K562 (cell line): ENCODE data around the gene PAH. TPM values are rescaled to one million over a fixed set of nuclear protein-coding genes. Genes with fewer than 3 reads are reported as not detected.

ENCODE experiments used
- ATAC-seq: fragments of 200-7000 bp; cut with Tn5 transposase; 3 replicates; pipeline ENCODE4 v1.9.1; 2020; ENCODE audit warnings: moderate library complexity
- BruUV-seq: library from RNA; stranded (reverse); fragments of 400-500 nt; replicated peaks from 2 replicates; lab custom pipeline; 2021; lab: Mats Ljungman, UMichigan
- CTCF ChIA-PET: fragments of 300-600 bp; formaldehyde crosslinking; extraction: SDS; loops from one replicate; lab custom pipeline; 2021; ENCODE audit warnings: low intra/inter-chr PET ratio; lab: Yijun Ruan, JAX
- POLR2A ChIA-PET: fragments of 300-600, 350-650 bp; sonication (Branson Sonifier 250); formaldehyde crosslinking; extraction: SDS; loops from one replicate; lab custom pipeline; 2021; ENCODE audit warnings: antibody characterized with exemption, inconsistent platforms; lab: Yijun Ruan, JAX
- DNase-seq, 4 experiments: peaks; one replicate each; pipeline versions ENCODE4 v3.0.0 to v3.0.0-alpha.2; 2011 to 2018; ENCODE audit warnings: low spot score in 3 of 4, mixed read lengths in 3 of 4; ENCODE audit errors: extremely low read depth in 1 of 4
- FAIRE-seq: peaks from 2 replicates; lab custom pipeline; 2011; peaks lifted over from hg19 to GRCh38; lab: Jason Lieb, UNC
- H2AFZ ChIP-seq: 2 replicates; pipeline ENCODE4 v1.6.0; 2011; ENCODE audit warnings: low read depth, low read length, control low read depth, inconsistent platforms
- H3K27ac ChIP-seq: fragments of 200-600 bp; 3 replicates; pipeline ENCODE4 v1.8.0; 2011; ENCODE audit warnings: low read depth, mild to moderate bottlenecking, control low read depth, inconsistent platforms, low read length, moderate library complexity, mixed read lengths; ENCODE audit errors: extremely low read depth
- H3K27me3 ChIP-seq, 2 experiments: fragments of 300-600 bp in 1 of 2; 2 replicates in 1 of 2; 3 replicates in 1 of 2; pipeline versions ENCODE4 v1.6.0 to v1.8.0; 2011; ENCODE audit warnings: inconsistent platforms in 2 of 2, low read length in 2 of 2, mild to moderate bottlenecking in 1 of 2, mixed read lengths in 1 of 2, moderate library complexity in 1 of 2; ENCODE audit not compliant: control insufficient read depth in 2 of 2, insufficient read depth in 2 of 2
- H3K36me3 ChIP-seq: fragments of 300-600 bp; 3 replicates; pipeline ENCODE4 v1.8.0; 2011; ENCODE audit warnings: mild to moderate bottlenecking, low read length, inconsistent platforms; ENCODE audit not compliant: control insufficient read depth, insufficient read depth
- H3K4me1 ChIP-seq, 2 experiments: fragments of 200-600 bp in 1 of 2; replicated peaks in 1 of 2; 2 replicates in 1 of 2; 3 replicates in 1 of 2; pipeline versions ENCODE4 v1.5.1 to v1.8.0; 2011; ENCODE audit warnings: inconsistent platforms in 2 of 2, low read length in 2 of 2, mild to moderate bottlenecking in 1 of 2, mixed read lengths in 1 of 2, moderate library complexity in 1 of 2; ENCODE audit not compliant: control insufficient read depth in 2 of 2, insufficient read depth in 2 of 2
- H3K4me2 ChIP-seq: 2 replicates; pipeline ENCODE4 v1.6.1; 2011; ENCODE audit warnings: low read length, control low read depth, inconsistent platforms, mixed read lengths; ENCODE audit not compliant: insufficient read depth
- H3K4me3 ChIP-seq: fragments of 200-600 bp; sonication (generic), shearing (Covaris generic); 2 replicates; pipeline ENCODE4 v1.5.1; 2016; ENCODE audit warnings: control low read depth, inconsistent platforms
- H3K79me2 ChIP-seq: fragments of 200-600 bp; 3 replicates; pipeline ENCODE4 v1.8.0; 2011; ENCODE audit warnings: low read length, inconsistent platforms; ENCODE audit not compliant: control insufficient read depth, insufficient read depth
- H3K9ac ChIP-seq, 2 experiments: 2 replicates each; pipeline versions ENCODE4 v1.6.0 to v1.6.1; 2011; ENCODE audit warnings: low read depth in 2 of 2, low read length in 2 of 2, control low read depth in 1 of 2, inconsistent platforms in 1 of 2, mild to moderate bottlenecking in 1 of 2, mixed read lengths in 1 of 2; ENCODE audit not compliant: insufficient read depth in 1 of 2
- H3K9me1 ChIP-seq: one replicate; pipeline ENCODE4 v1.6.0; 2011; ENCODE audit warnings: inconsistent platforms, mild to moderate bottlenecking, low read length, moderate library complexity; ENCODE audit not compliant: control insufficient read depth, insufficient read depth
- H3K9me3 ChIP-seq: replicated peaks from 2 replicates; pipeline ENCODE4 v1.5.1; 2011; ENCODE audit warnings: low read depth, low read length, inconsistent platforms; ENCODE audit not compliant: control insufficient read depth, insufficient read depth
- H4K20me1 ChIP-seq: replicated peaks from 2 replicates; pipeline ENCODE4 v1.6.1; 2011; ENCODE audit warnings: low read length, inconsistent platforms, mixed read lengths; ENCODE audit not compliant: control insufficient read depth, insufficient read depth
- EHMT2 ChIP-seq: fragments of 450-650 bp; IDR thresholded peaks from 2 replicates; pipeline ENCODE4 v1.6.1; 2018; ENCODE audit warnings: antibody characterized with exemption
- FOXJ2 ChIP-seq: fragments of 200-800 bp; sonication (Bioruptor generic); IDR thresholded peaks from 2 replicates; pipeline ENCODE4 v1.6.1; 2016; ENCODE audit warnings: missing genetic modification characterization, missing compliant biosample characterization
- MIER1 ChIP-seq: fragments of 450-650 bp; IDR thresholded peaks from 2 replicates; pipeline ENCODE4 v1.6.1; 2016; ENCODE audit warnings: antibody characterized with exemption, mild to moderate bottlenecking, low read depth
- POLR2G ChIP-seq: fragments of 200-400 bp; formaldehyde crosslinking; IDR thresholded peaks from 2 replicates; pipeline ENCODE4 v1.6.1; 2017; ENCODE audit warnings: low read depth, mild to moderate bottlenecking, antibody characterized with exemption, low read length, moderate library complexity
- ZFP1 ChIP-seq: fragments of 450-650 bp; formaldehyde crosslinking; IDR thresholded peaks from 2 replicates; pipeline ENCODE4 v1.4.0; 2020; ENCODE audit warnings: mild to moderate bottlenecking, mixed read lengths
- ZNF224 ChIP-seq: sonication (generic); formaldehyde crosslinking; IDR thresholded peaks from 2 replicates; pipeline ENCODE4 v1.8.0; 2022; ENCODE audit warnings: mild to moderate bottlenecking, missing genetic modification reagents
- ZNF277 ChIP-seq: fragments of 250-450 bp; sonication (Bioruptor Pico); IDR thresholded peaks from 2 replicates; pipeline ENCODE4 v1.8.0; 2022; ENCODE audit warnings: inconsistent platforms, mild to moderate bottlenecking, moderate library complexity, borderline replicate concordance
- WGBS: fragments of 100-300 bp; shearing (Covaris generic); methylation state at CpG from one replicate; pipeline ENCODE4 v1.1.6; 2016; ENCODE audit warnings: low coverage, mixed read lengths; ENCODE audit not compliant: insufficient coverage; ENCODE audit errors: missing lambda C conversion rate; 5-methylcytosine and 5-hydroxymethylcytosine counted together
- in situ Hi-C: fragments of 300-500 bp; cut with MboI; formaldehyde crosslinking; loops from 4 replicates; pipeline ENCODE4 v1.15.0; 2018; ENCODE audit warnings: inconsistent platforms, mixed read lengths
- intact Hi-C: fragments of 100-400 bp; cut with micrococcal nuclease; formaldehyde crosslinking; loops from 2 replicates; pipeline ENCODE4 v1.14.2; 2022
- polyA plus RNA-seq, 8 experiments: library from polyadenylated mRNA; depleted of rRNA in 4 of 8; stranded (reverse) in 5 of 8; unstranded in 3 of 8; fragments of >200 nt; fragmentation: Nextera tagmentation in 2 of 8; fragmentation: Illumina TruSeq in 1 of 8; extraction: Ambion mirVana in 2 of 8; extraction: Trizol in 1 of 8; gene quantifications; 2 replicates each; pipeline versions ENCODE4 v1.2.1 to v1.2.3, GENCODE V29; 2011 to 2014; ENCODE audit warnings: inconsistent platforms in 1 of 8, missing spikeins in 1 of 8
- total RNA-seq, 7 experiments: library from RNA; depleted of rRNA in 6 of 7; stranded (reverse); fragments of >200 nt in 6 of 7; fragmentation: Illumina TruSeq in 2 of 7; extraction: Trizol in 2 of 7; gene quantifications; 2 replicates each; pipeline versions ENCODE4 v1.2.1 to v1.2.3, GENCODE V29; 2011 to 2021; ENCODE audit warnings: low replicate concordance in 1 of 7
- TF ChIP-seq, protein P1 (sequence below): sonication (generic); formaldehyde crosslinking; IDR thresholded peaks from 2 replicates; pipeline ENCODE4 v1.8.1; 2023; ENCODE audit warnings: mild to moderate bottlenecking, missing genetic modification reagents, moderate library complexity
- TF ChIP-seq, protein P2 (sequence below): sonication (generic); formaldehyde crosslinking; IDR thresholded peaks from 2 replicates; pipeline ENCODE4 v1.8.1; 2023; ENCODE audit warnings: missing genetic modification reagents, mild to moderate bottlenecking, borderline replicate concordance
- TF ChIP-seq, protein P3 (sequence below), 2 experiments: IDR thresholded peaks in 1 of 2; conservative IDR thresholded peaks in 1 of 2; 2 replicates each; pipeline ENCODE4 v1.6.1; 2016; ENCODE audit warnings: low read depth in 2 of 2, mild to moderate bottlenecking in 1 of 2, missing compliant biosample characterization in 1 of 2, missing genetic modification characterization in 1 of 2, moderate library complexity in 1 of 2

Gene PAH
- total and polyA plus RNA-seq, 9 of the 15 experiments (the other 6 are each of a cell fraction or from before 2014, with no cell fraction given) = 0.13 to 0.75 (median 0.69) TPM; not detected in 6

- TF ChIP-seq ZNF224 (CRISPR knock-in tag) (no peak), FOXJ2 (no peak)
- TF ChIP-seq, protein P1, sequence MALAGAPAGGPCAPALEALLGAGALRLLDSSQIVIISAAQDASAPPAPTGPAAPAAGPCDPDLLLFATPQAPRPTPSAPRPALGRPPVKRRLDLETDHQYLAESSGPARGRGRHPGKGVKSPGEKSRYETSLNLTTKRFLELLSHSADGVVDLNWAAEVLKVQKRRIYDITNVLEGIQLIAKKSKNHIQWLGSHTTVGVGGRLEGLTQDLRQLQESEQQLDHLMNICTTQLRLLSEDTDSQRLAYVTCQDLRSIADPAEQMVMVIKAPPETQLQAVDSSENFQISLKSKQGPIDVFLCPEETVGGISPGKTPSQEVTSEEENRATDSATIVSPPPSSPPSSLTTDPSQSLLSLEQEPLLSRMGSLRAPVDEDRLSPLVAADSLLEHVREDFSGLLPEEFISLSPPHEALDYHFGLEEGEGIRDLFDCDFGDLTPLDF (CRISPR knock-in tag) = no peak
- TF ChIP-seq, protein P2, sequence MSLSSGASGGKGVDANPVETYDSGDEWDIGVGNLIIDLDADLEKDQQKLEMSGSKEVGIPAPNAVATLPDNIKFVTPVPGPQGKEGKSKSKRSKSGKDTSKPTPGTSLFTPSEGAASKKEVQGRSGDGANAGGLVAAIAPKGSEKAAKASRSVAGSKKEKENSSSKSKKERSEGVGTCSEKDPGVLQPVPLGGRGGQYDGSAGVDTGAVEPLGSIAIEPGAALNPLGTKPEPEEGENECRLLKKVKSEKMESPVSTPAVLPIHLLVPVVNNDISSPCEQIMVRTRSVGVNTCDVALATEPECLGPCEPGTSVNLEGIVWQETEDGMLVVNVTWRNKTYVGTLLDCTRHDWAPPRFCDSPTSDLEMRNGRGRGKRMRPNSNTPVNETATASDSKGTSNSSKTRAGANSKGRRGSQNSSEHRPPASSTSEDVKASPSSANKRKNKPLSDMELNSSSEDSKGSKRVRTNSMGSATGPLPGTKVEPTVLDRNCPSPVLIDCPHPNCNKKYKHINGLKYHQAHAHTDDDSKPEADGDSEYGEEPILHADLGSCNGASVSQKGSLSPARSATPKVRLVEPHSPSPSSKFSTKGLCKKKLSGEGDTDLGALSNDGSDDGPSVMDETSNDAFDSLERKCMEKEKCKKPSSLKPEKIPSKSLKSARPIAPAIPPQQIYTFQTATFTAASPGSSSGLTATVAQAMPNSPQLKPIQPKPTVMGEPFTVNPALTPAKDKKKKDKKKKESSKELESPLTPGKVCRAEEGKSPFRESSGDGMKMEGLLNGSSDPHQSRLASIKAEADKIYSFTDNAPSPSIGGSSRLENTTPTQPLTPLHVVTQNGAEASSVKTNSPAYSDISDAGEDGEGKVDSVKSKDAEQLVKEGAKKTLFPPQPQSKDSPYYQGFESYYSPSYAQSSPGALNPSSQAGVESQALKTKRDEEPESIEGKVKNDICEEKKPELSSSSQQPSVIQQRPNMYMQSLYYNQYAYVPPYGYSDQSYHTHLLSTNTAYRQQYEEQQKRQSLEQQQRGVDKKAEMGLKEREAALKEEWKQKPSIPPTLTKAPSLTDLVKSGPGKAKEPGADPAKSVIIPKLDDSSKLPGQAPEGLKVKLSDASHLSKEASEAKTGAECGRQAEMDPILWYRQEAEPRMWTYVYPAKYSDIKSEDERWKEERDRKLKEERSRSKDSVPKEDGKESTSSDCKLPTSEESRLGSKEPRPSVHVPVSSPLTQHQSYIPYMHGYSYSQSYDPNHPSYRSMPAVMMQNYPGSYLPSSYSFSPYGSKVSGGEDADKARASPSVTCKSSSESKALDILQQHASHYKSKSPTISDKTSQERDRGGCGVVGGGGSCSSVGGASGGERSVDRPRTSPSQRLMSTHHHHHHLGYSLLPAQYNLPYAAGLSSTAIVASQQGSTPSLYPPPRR (CRISPR knock-in tag) = no peak
These were observed 119.5 kb downstream of the PAH start (continued) for GRCh38 chr12:102797528-102797927.

GRCh38 chr12:102793921-102794320 lies 123.1 kb downstream of the PAH start:
- CTCF ChIA-PET = no interaction called here
- no peak overlapping the region for H3K4me3 ChIP-seq
- H2AFZ ChIP-seq = no peak overlapping the region
- H3K27me3 ChIP-seq = peaks cover 0 to 3% of the 10 kb centered on the region in 2 experiments; a peak in 1 of 5 replicates
- H3K9me3 ChIP-seq = no peaks in the 10 kb centered on the region
- no peak overlapping the region for H3K4me2 ChIP-seq
- no peaks in the 10 kb centered on the region for H3K4me1 ChIP-seq
- intact Hi-C loops (no loop called here), in situ Hi-C loops (no loop called here)
- POLR2A ChIA-PET = interaction anchor here (0.5 kb wide), 1 partner anchor 945 kb away, joined by 3 read pairs; no protein-coding TSS in a partner anchor
- H3K27ac ChIP-seq = no peak overlapping the region
- ATAC-seq (no peak), DNase-seq (no peak), FAIRE-seq (no peak)
- no TSS peak for BruUV-seq
- H3K9me1 ChIP-seq = no peaks in the 10 kb centered on the region
- no peaks in the 10 kb centered on the region for H3K36me3 ChIP-seq
- 2% methylated on average over 7 of the region's 7 CpGs for WGBS
- H4K20me1 ChIP-seq = no peaks in the 10 kb centered on the region
- no peak overlapping the region for H3K9ac ChIP-seq
- H3K79me2 ChIP-seq = no peaks in the 10 kb centered on the region
- TF ChIP-seq EHMT2 = no peak
- no peak for TF ChIP-seq ZNF277 (CRISPR knock-in tag)
- TF ChIP-seq, protein P3, sequence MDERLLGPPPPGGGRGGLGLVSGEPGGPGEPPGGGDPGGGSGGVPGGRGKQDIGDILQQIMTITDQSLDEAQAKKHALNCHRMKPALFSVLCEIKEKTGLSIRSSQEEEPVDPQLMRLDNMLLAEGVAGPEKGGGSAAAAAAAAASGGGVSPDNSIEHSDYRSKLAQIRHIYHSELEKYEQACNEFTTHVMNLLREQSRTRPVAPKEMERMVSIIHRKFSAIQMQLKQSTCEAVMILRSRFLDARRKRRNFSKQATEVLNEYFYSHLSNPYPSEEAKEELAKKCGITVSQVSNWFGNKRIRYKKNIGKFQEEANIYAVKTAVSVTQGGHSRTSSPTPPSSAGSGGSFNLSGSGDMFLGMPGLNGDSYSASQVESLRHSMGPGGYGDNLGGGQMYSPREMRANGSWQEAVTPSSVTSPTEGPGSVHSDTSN (CRISPR knock-in tag; IDR thresholded peaks at IDR 0.05; ENCODE audit: low read depth) = no peak
- TF ChIP-seq, protein P3 (tag; conservative IDR thresholded peaks at IDR 0.05; ENCODE audit: low read depth) = no peak
- TF ChIP-seq POLR2G = no peak
- TF ChIP-seq MIER1 = no peak
- no peak for TF ChIP-seq ZFP1
